Breast epithelium (tissue), 3 donors: Measurements from ENCODE around the gene GSTO1.

Experiments
- CTCF ChIP-seq, 3 donors: fragments of 450-650 bp; IDR thresholded peaks; one replicate each; pipeline ENCODE4 v1.5.1; 2016 to 2017; ENCODE audit warnings: antibody characterized with exemption in 3 of 3, mild to moderate bottlenecking in 3 of 3, moderate library complexity in 3 of 3
- POLR2A ChIP-seq: fragments of 450-650 bp; IDR thresholded peaks from one replicate; pipeline ENCODE4 v1.6.1; 2016; ENCODE audit warnings: antibody characterized with exemption, mild to moderate bottlenecking, moderate library complexity

- TF ChIP-seq CTCF (IDR thresholded peaks at IDR 0.05) (no peak), POLR2A (no peak)
Observed at GRCh38 chr10:104260775-104261115, 6.1 kb downstream of the GSTO1 start.
